IMR-90 (cell line): ENCODE results near the gene RARS2. TPM values are rescaled to one million over a fixed set of nuclear protein-coding genes. Genes with fewer than 3 reads are reported as not detected.

Experiments
- ATAC-seq: fragments of 200-7000 bp; cut with Tn5 transposase; 2 replicates; pipeline ENCODE4 v1.9.1; 2020; ENCODE audit warnings: low read depth, mild to moderate bottlenecking, moderate library complexity
- BruUV-seq: library from RNA; stranded (reverse); fragments of 400-500 nt; replicated peaks from 2 replicates; lab custom pipeline; 2021; lab: Mats Ljungman, UMichigan
- CTCF ChIA-PET: fragments of 300-600 bp; formaldehyde crosslinking; extraction: SDS; loops from one replicate; lab custom pipeline; 2021; ENCODE audit warnings: antibody characterized with exemption; lab: Yijun Ruan, JAX
- POLR2A ChIA-PET: fragments of 300-600 bp; sonication (Branson Sonifier 250); formaldehyde crosslinking; loops from one replicate; lab custom pipeline; 2022; ENCODE audit warnings: antibody characterized with exemption; ENCODE audit not compliant: unreplicated experiment; lab: Charles Lee
- DNase-seq: peaks from one replicate; pipeline ENCODE4 v3.0.0; 2013
- H2AFZ ChIP-seq: replicated peaks from 2 replicates; pipeline ENCODE3; 2013; ENCODE audit warnings: low read length, mild to moderate bottlenecking; ENCODE audit not compliant: poor library complexity
- H2AK5ac ChIP-seq: 2 replicates; pipeline ENCODE4 v1.6.1; 2013; ENCODE audit warnings: low read depth, low read length, inconsistent platforms
- H2AK9ac ChIP-seq: replicated peaks from 2 replicates; pipeline ENCODE3; 2013; ENCODE audit warnings: mild to moderate bottlenecking, low read depth, low read length, moderate library complexity; ENCODE audit not compliant: poor library complexity
- H2BK120ac ChIP-seq: 2 replicates; pipeline ENCODE4 v1.6.1; 2013; ENCODE audit warnings: low read depth, low read length, inconsistent platforms
- H2BK15ac ChIP-seq: 3 replicates; pipeline ENCODE4 v1.6.1; 2013; ENCODE audit warnings: low read depth, low read length, inconsistent platforms
- H2BK20ac ChIP-seq: 2 replicates; pipeline ENCODE4 v1.6.1; 2013; ENCODE audit warnings: low read depth, mild to moderate bottlenecking, inconsistent platforms, low read length, moderate library complexity
- H2BK5ac ChIP-seq: 2 replicates; pipeline ENCODE4 v1.6.1; 2013; ENCODE audit warnings: mild to moderate bottlenecking, low read depth, low read length, inconsistent platforms; ENCODE audit not compliant: poor library complexity, severe bottlenecking
- H3K14ac ChIP-seq: replicated peaks from 2 replicates; pipeline ENCODE4 v1.6.1; 2013; ENCODE audit warnings: low read depth, low read length, inconsistent platforms
- H3K18ac ChIP-seq: 2 replicates; pipeline ENCODE4 v1.6.1; 2013; ENCODE audit warnings: low read depth, low read length, control low read depth
- H3K23ac ChIP-seq: 2 replicates; pipeline ENCODE4 v1.6.1; 2013; ENCODE audit warnings: low read depth, low read length, inconsistent platforms
- H3K27ac ChIP-seq: 2 replicates; pipeline ENCODE4 v1.5.1; 2013; ENCODE audit warnings: mild to moderate bottlenecking, control low read depth, low read length; ENCODE audit not compliant: insufficient read depth
- H3K27me3 ChIP-seq: 2 replicates; pipeline ENCODE4 v1.6.1; 2013; ENCODE audit warnings: low read length; ENCODE audit not compliant: control insufficient read depth, insufficient read depth
- H3K36me3 ChIP-seq: 2 replicates; pipeline ENCODE4 v1.6.1; 2013; ENCODE audit warnings: low read length, mixed read lengths; ENCODE audit not compliant: control insufficient read depth, insufficient read depth
- H3K4ac ChIP-seq: 2 replicates; pipeline ENCODE4 v1.6.1; 2013; ENCODE audit warnings: low read depth, low read length, inconsistent platforms
- H3K4me1 ChIP-seq: 2 replicates; pipeline ENCODE4 v1.6.1; 2013; ENCODE audit warnings: low read length, mixed read lengths; ENCODE audit not compliant: control insufficient read depth, insufficient read depth
- H3K4me2 ChIP-seq: 2 replicates; pipeline ENCODE4 v1.6.1; 2013; ENCODE audit warnings: low read depth, mild to moderate bottlenecking, control low read depth, low read length, moderate library complexity
- H3K4me3 ChIP-seq: 2 replicates; pipeline ENCODE4 v1.5.1; 2013; ENCODE audit warnings: low read depth, mild to moderate bottlenecking, control low read depth, low read length, moderate library complexity; ENCODE audit not compliant: insufficient read depth
- H3K56ac ChIP-seq: 2 replicates; pipeline ENCODE4 v1.6.1; 2013; ENCODE audit warnings: low read length, inconsistent platforms; ENCODE audit not compliant: insufficient read depth; ENCODE audit errors: extremely low read depth
- H3K79me1 ChIP-seq, 2 experiments: 2 replicates each; pipeline ENCODE4 v1.6.1; 2013; ENCODE audit warnings: low read length in 2 of 2, inconsistent platforms in 1 of 2, low read depth in 1 of 2
- H3K9ac ChIP-seq: 2 replicates; pipeline ENCODE4 v1.6.1; 2013; ENCODE audit warnings: low read depth, low read length, control low read depth
- H3K9me1 ChIP-seq: 2 replicates; pipeline ENCODE4 v1.6.1; 2013; ENCODE audit warnings: low read length, inconsistent platforms; ENCODE audit not compliant: insufficient read depth
- H3K9me3 ChIP-seq: 2 replicates; pipeline ENCODE4 v1.6.1; 2013; ENCODE audit warnings: low read length; ENCODE audit not compliant: control insufficient read depth, insufficient read depth
- H4K20me1 ChIP-seq: 2 replicates; pipeline ENCODE4 v1.6.1; 2013; ENCODE audit warnings: low read length, inconsistent platforms; ENCODE audit not compliant: insufficient read depth
- H4K5ac ChIP-seq: 2 replicates; pipeline ENCODE4 v1.6.1; 2013; ENCODE audit warnings: mild to moderate bottlenecking, low read depth, low read length, control low read depth
- H4K8ac ChIP-seq, 2 experiments: 2 replicates each; pipeline ENCODE4 v1.6.1; 2013; ENCODE audit warnings: low read depth in 2 of 2, low read length in 2 of 2, control low read depth in 1 of 2, inconsistent platforms in 1 of 2
- H4K91ac ChIP-seq: 2 replicates; pipeline ENCODE4 v1.6.1; 2013; ENCODE audit warnings: low read depth, low read length, inconsistent platforms; ENCODE audit not compliant: insufficient read depth
- BHLHE40 ChIP-seq: fragments of 150-350 bp; IDR thresholded peaks from 2 replicates; pipeline ENCODE4 v1.6.1; 2016; ENCODE audit warnings: mild to moderate bottlenecking, low read depth, low read length
- CHD1 ChIP-seq: IDR thresholded peaks from 2 replicates; pipeline ENCODE4 v1.6.1; 2012; ENCODE audit warnings: low read depth, low read length, improper control_type of control experiment
- FOS ChIP-seq: fragments of 150-350 bp; IDR thresholded peaks from 2 replicates; pipeline ENCODE4 v1.6.1; 2016; ENCODE audit warnings: low read depth, low read length
- MAFK ChIP-seq: IDR thresholded peaks from 2 replicates; pipeline ENCODE4 v1.6.1; 2012; ENCODE audit warnings: low read depth, low read length, improper control_type of control experiment
- MAZ ChIP-seq: IDR thresholded peaks from 2 replicates; pipeline ENCODE4 v1.6.1; 2012; ENCODE audit warnings: low read depth, mild to moderate bottlenecking, low read length, improper control_type of control experiment, moderate library complexity, borderline replicate concordance
- MXI1 ChIP-seq: IDR thresholded peaks from 2 replicates; pipeline ENCODE4 v1.6.1; 2012; ENCODE audit warnings: low read depth, mild to moderate bottlenecking, low read length, moderate library complexity, borderline replicate concordance
- NFE2L2 ChIP-seq: fragments of 150-350 bp; IDR thresholded peaks from 2 replicates; pipeline ENCODE4 v1.6.1; 2016; ENCODE audit warnings: low read depth, mild to moderate bottlenecking, low read length
- POLR2A ChIP-seq: IDR thresholded peaks from 2 replicates; pipeline ENCODE4 v1.6.1; 2012; ENCODE audit warnings: mild to moderate bottlenecking, low read depth, low read length
- RAD21 ChIP-seq: IDR thresholded peaks from 2 replicates; pipeline ENCODE4 v1.6.1; 2012; ENCODE audit warnings: low read length, improper control_type of control experiment
- RCOR1 ChIP-seq: IDR thresholded peaks from 2 replicates; pipeline ENCODE4 v1.6.1; 2012; ENCODE audit warnings: mild to moderate bottlenecking, low read length, improper control_type of control experiment; ENCODE audit not compliant: insufficient replicate concordance
- RFX5 ChIP-seq: IDR thresholded peaks from 2 replicates; pipeline ENCODE4 v1.8.0; 2012; ENCODE audit warnings: low read depth, mild to moderate bottlenecking, low read length, moderate library complexity
- SMC3 ChIP-seq: fragments of 150-350 bp; IDR thresholded peaks from 2 replicates; pipeline ENCODE4 v1.6.1; 2016; ENCODE audit warnings: low read depth, mild to moderate bottlenecking, antibody characterized with exemption, low read length, moderate library complexity
- WGBS, 2 experiments: methylation state at CpG; one replicate each; pipeline versions ENCODE4 v1.1.5 to v1.1.7; 2013; ENCODE audit warnings: missing lambda C conversion rate in 2 of 2; ENCODE audit not compliant: insufficient read length in 1 of 2; ENCODE audit errors: extremely low coverage in 2 of 2; 5-methylcytosine and 5-hydroxymethylcytosine counted together
- dilution Hi-C: fragments of 300-500 bp; cut with HindIII; formaldehyde crosslinking; loops from one replicate; pipeline ENCODE4 v1.14.3; 2018; ENCODE audit warnings: low sequenced_read_pairs; ENCODE audit not compliant: unreplicated experiment
- in situ Hi-C: fragments of 300-500 bp; cut with MboI; formaldehyde crosslinking; loops from 3 replicates; pipeline ENCODE4 v1.14.3; 2019; ENCODE audit warnings: low sequenced_read_pairs, inconsistent platforms, mixed read lengths
- intact Hi-C: fragments of 100-400 bp; cut with micrococcal nuclease; formaldehyde crosslinking; loops from 2 replicates; pipeline ENCODE4 v1.10.0; 2022
- polyA plus RNA-seq, 3 experiments: library from polyadenylated mRNA; depleted of rRNA; stranded (reverse); fragments of >200 nt; gene quantifications; 2 replicates each; pipeline ENCODE4 v1.2.3, GENCODE V29; 2012; ENCODE audit warnings: low replicate concordance in 1 of 3
- total RNA-seq: library from RNA; depleted of rRNA; stranded (reverse); fragments of >200 nt; gene quantifications from 2 replicates; pipeline ENCODE4 v1.2.3, GENCODE V29; 2012
- TF ChIP-seq, protein P1 (sequence below): conservative IDR thresholded peaks from 2 replicates; pipeline ENCODE4 v1.5.1; 2012; ENCODE audit warnings: mild to moderate bottlenecking, low read depth, low read length, improper control_type of control experiment
- TF ChIP-seq, protein P2 (sequence below): fragments of 150-350 bp; IDR thresholded peaks from 2 replicates; pipeline ENCODE4 v1.6.1; 2017; ENCODE audit warnings: mild to moderate bottlenecking, antibody characterized with exemption, low read length, low read depth
- TF ChIP-seq, protein P3 (sequence below): fragments of 150-350 bp; IDR thresholded peaks from 2 replicates; pipeline ENCODE4 v1.6.1; 2016; ENCODE audit warnings: low read depth, mild to moderate bottlenecking, low read length, moderate library complexity, borderline replicate concordance

Gene RARS2
- total and polyA plus RNA-seq, 2 of the 4 experiments (the other 2 are of a cell fraction), result 19.9 to 33.0 TPM

DNA sequence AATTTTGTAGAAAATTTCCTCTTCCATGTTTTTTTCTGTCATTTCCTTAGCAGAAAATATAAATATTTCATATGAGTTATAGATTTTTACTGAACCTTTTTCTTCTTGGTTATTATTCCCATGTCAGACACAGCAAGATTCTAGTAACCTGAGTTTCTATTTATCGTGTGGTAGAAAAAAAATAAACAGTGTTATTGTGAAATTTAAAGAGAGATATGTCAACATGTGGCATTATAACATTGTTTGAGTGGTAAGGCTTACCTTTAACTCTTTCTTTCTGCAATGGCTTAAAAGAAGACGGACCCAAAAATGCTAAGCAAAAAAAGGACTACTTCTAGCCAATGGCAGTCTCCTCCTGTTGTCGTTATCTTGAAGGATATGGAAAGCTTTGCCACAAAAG is 19.0 kb upstream of the RARS2 start:
- no peak overlapping the region for H2AK9ac ChIP-seq
- H3K9me1 ChIP-seq, result no peaks in the 10 kb centered on the region
- no peaks in the 10 kb centered on the region for H3K9me3 ChIP-seq
- H3K56ac ChIP-seq, result no peak overlapping the region
- in situ Hi-C loops (no loop called here), intact Hi-C loops (no loop called here), dilution Hi-C loops (no loop called here)
- no peak overlapping the region for H2BK120ac ChIP-seq
- H4K8ac ChIP-seq, result no peak overlapping the region
- no peak overlapping the region for H4K5ac ChIP-seq
- H3K4me1 ChIP-seq, result no peaks in the 10 kb centered on the region
- ATAC-seq (no peak), DNase-seq (no peak)
- ChIA-PET POLR2A (no interaction called here), CTCF (no interaction called here)
- H3K4me2 ChIP-seq, result no peak overlapping the region
- no peak overlapping the region for H3K4ac ChIP-seq
- no peak overlapping the region for H3K23ac ChIP-seq
- no peak overlapping the region for H4K91ac ChIP-seq
- no peak overlapping the region for H3K9ac ChIP-seq
- H3K18ac ChIP-seq, result no peak overlapping the region
- no peak overlapping the region for H2AK5ac ChIP-seq
- no peaks in the 10 kb centered on the region for H4K20me1 ChIP-seq
- H2BK20ac ChIP-seq, result no peak overlapping the region
- H2AFZ ChIP-seq, result no peak overlapping the region
- TF ChIP-seq CHD1, result no peak
- TF ChIP-seq RCOR1, result no peak
- TF ChIP-seq RAD21, result no peak
- TF ChIP-seq, protein P1, sequence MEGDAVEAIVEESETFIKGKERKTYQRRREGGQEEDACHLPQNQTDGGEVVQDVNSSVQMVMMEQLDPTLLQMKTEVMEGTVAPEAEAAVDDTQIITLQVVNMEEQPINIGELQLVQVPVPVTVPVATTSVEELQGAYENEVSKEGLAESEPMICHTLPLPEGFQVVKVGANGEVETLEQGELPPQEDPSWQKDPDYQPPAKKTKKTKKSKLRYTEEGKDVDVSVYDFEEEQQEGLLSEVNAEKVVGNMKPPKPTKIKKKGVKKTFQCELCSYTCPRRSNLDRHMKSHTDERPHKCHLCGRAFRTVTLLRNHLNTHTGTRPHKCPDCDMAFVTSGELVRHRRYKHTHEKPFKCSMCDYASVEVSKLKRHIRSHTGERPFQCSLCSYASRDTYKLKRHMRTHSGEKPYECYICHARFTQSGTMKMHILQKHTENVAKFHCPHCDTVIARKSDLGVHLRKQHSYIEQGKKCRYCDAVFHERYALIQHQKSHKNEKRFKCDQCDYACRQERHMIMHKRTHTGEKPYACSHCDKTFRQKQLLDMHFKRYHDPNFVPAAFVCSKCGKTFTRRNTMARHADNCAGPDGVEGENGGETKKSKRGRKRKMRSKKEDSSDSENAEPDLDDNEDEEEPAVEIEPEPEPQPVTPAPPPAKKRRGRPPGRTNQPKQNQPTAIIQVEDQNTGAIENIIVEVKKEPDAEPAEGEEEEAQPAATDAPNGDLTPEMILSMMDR, result no peak
- TF ChIP-seq, protein P2, sequence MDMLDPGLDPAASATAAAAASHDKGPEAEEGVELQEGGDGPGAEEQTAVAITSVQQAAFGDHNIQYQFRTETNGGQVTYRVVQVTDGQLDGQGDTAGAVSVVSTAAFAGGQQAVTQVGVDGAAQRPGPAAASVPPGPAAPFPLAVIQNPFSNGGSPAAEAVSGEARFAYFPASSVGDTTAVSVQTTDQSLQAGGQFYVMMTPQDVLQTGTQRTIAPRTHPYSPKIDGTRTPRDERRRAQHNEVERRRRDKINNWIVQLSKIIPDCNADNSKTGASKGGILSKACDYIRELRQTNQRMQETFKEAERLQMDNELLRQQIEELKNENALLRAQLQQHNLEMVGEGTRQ, result no peak
- TF ChIP-seq FOS, result no peak
- TF ChIP-seq SMC3, result no peak
- no peak for TF ChIP-seq RFX5
- no peak for TF ChIP-seq BHLHE40
- no peak for TF ChIP-seq POLR2A
- no peak for TF ChIP-seq NFE2L2
- no peak for TF ChIP-seq MAZ
- no peak for TF ChIP-seq MXI1
- TF ChIP-seq MAFK, result no peak
- TF ChIP-seq, protein P3, sequence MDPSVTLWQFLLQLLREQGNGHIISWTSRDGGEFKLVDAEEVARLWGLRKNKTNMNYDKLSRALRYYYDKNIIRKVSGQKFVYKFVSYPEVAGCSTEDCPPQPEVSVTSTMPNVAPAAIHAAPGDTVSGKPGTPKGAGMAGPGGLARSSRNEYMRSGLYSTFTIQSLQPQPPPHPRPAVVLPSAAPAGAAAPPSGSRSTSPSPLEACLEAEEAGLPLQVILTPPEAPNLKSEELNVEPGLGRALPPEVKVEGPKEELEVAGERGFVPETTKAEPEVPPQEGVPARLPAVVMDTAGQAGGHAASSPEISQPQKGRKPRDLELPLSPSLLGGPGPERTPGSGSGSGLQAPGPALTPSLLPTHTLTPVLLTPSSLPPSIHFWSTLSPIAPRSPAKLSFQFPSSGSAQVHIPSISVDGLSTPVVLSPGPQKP, result no peak
- H3K79me1 ChIP-seq, result no peaks in the 10 kb centered on the region
- H3K4me3 ChIP-seq, result no peak overlapping the region
- no peak overlapping the region for H3K27ac ChIP-seq
- H2BK5ac ChIP-seq, result no peak overlapping the region
- peaks cover 22% of the 10 kb centered on the region for H3K36me3 ChIP-seq
- H3K27me3 ChIP-seq, result no peaks in the 10 kb centered on the region
- no TSS peak for BruUV-seq
- no peak overlapping the region for H3K14ac ChIP-seq
- WGBS, 2 experiments, result no CpG with 5 or more reads among the region's 3 CpGs
- H2BK15ac ChIP-seq, result no peak overlapping the region
